PFSK-1 (cell line): ENCODE data around the gene SPP2.
A peak's percentile ranks its signal among the peaks of the same experiment; 100 is the strongest.

Source experiments
- REST ChIP-seq, 2 experiments: IDR thresholded peaks; 2 replicates each; pipeline versions ENCODE4 v1.6.1 to v1.8.0; 2011 to 2012; ENCODE audit warnings: low read depth in 2 of 2, low read length in 2 of 2, control low read depth in 1 of 2, inconsistent platforms in 1 of 2, mild to moderate bottlenecking in 1 of 2, moderate library complexity in 1 of 2; ENCODE audit not compliant: insufficient read depth in 1 of 2
- SIN3A ChIP-seq: IDR thresholded peaks from 2 replicates; pipeline ENCODE4 v1.6.1; 2012; ENCODE audit warnings: mild to moderate bottlenecking, low read length, moderate library complexity, borderline replicate concordance; ENCODE audit not compliant: insufficient read depth
- TAF1 ChIP-seq: IDR thresholded peaks from 2 replicates; pipeline ENCODE4 v1.6.1; 2012; ENCODE audit warnings: low read length, control low read depth, borderline replicate concordance; ENCODE audit not compliant: insufficient read depth

- TF ChIP-seq REST (IDR thresholded peaks at IDR 0.05; ENCODE audit: insufficient read depth in 1 of 2, low read depth in 2 of 2, low read length in 2 of 2), result peak; percentile 36 to 87; a peak in 2 of 4 replicates
- no peak for TF ChIP-seq TAF1
- TF ChIP-seq SIN3A, result no peak
Observed at GRCh38 chr2:234110219-234110618, 59.7 kb downstream of the SPP2 start.
